ENCODE measurements around the gene MPND. TPM values are rescaled to one million over a fixed set of nuclear protein-coding genes. Genes with fewer than 3 reads are reported as not detected.
A peak's percentile ranks its signal among the peaks of the same experiment; 100 is the strongest.

MPND gene
- total RNA-seq, 6 experiments from 2014 or later: 11.7 to 15.0 (median 12.1) TPM

DNA sequence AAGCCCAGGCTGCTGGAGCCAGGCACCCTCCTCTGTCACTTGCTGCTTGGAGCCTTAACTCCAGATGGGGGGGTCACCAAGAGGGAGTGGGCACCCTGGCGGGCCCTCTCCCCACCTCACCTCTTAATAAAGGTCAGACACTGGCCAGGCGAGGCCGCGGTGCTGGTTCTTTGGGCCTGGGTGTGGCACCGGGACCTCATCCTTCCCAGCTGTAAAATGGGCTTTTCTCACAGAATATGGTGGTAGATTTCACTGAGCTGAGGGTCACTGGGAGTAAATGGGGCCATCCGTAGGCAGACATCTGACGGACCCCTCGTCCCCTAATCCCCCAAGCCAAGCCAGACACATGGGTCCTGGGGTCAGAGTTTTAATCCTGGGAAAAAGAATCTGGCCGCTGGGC, 19.7 kb upstream of the MPND start:
- Mint-ChIP-seq H3K27ac (no peak overlapping the region), H3K4me3 (no peak overlapping the region), H3K27me3 (ENCODE audit: insufficient read depth) (peaks cover 2% of the 10 kb centered on the region), H3K4me1 (ENCODE audit: low read depth) (no peaks in the 10 kb centered on the region), H3K36me3 (ENCODE audit: low read depth) (peaks cover 16% of the 10 kb centered on the region), H3K9me3 (peaks cover 30% of the 10 kb centered on the region)
- TF ChIP-seq, protein P1, sequence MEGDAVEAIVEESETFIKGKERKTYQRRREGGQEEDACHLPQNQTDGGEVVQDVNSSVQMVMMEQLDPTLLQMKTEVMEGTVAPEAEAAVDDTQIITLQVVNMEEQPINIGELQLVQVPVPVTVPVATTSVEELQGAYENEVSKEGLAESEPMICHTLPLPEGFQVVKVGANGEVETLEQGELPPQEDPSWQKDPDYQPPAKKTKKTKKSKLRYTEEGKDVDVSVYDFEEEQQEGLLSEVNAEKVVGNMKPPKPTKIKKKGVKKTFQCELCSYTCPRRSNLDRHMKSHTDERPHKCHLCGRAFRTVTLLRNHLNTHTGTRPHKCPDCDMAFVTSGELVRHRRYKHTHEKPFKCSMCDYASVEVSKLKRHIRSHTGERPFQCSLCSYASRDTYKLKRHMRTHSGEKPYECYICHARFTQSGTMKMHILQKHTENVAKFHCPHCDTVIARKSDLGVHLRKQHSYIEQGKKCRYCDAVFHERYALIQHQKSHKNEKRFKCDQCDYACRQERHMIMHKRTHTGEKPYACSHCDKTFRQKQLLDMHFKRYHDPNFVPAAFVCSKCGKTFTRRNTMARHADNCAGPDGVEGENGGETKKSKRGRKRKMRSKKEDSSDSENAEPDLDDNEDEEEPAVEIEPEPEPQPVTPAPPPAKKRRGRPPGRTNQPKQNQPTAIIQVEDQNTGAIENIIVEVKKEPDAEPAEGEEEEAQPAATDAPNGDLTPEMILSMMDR (IDR thresholded peaks at IDR 0.05): no peak
- DNase-seq: no peak

DNA sequence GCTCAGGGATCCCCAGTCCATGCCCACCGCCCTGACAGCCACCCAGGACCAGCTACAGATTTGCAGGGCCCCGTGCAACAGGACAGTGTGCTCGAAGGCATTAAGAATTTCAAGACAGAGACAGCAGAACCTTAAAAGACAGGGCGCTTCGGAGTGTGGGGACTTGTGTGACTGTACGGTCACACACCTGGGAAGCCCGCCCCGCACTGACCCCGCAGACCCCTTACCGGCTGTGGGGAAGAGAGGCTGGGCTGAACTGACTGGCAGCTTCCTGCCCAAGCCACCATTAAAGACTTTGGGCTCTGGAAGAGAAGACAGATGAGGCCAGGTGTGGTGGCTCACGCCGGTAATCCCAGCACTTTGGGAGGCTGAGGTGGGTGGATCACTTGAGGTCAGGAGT, 19.1 kb upstream of the MPND start:
- H3K9me3 Mint-ChIP-seq: peaks cover 28% of the 10 kb centered on the region
- H3K27ac Mint-ChIP-seq: no peak overlapping the region
- DNase-seq: no peak
- TF ChIP-seq, protein P1 (IDR thresholded peaks at IDR 0.05): no peak
- peaks cover 2% of the 10 kb centered on the region for H3K27me3 Mint-ChIP-seq (ENCODE audit: insufficient read depth)
- no peak overlapping the region for H3K4me3 Mint-ChIP-seq
- H3K36me3 Mint-ChIP-seq (ENCODE audit: low read depth): peaks cover 11% of the 10 kb centered on the region
- no peaks in the 10 kb centered on the region for H3K4me1 Mint-ChIP-seq (ENCODE audit: low read depth)

DNA sequence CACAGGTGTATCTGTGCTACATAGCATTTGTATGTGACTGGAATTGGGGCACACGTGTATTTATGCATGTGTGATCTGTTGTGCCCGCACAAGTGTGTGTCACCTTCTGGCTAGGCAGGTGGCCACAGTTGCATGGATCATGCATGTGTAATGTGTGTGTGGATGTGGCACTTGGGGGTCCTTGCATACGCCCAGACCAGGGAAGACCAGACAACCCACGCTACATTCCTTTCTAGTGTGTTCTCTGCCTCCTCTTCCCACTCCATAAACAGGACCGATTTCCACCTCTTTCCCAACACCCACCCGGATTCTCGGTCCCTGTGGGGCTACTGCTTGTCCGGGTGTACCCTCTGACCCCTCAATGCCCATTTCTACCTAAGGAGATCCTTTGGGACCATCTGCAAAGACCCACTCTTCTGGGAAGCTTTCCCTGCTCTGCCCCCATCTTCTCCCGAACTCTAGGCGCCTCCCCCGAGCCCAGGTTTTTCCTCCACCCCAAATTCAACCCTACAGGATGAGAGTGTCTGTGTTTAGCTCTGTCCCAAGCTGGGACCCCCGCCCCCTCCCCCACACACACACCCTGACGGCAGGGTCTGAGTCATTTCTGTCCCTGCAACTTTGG, 17.0 kb upstream of the MPND start:
- no peaks in the 10 kb centered on the region for H3K4me1 Mint-ChIP-seq (ENCODE audit: low read depth)
- H3K36me3 Mint-ChIP-seq (ENCODE audit: low read depth): no peaks in the 10 kb centered on the region
- H3K9me3 Mint-ChIP-seq: peaks cover 10% of the 10 kb centered on the region
- H3K4me3 Mint-ChIP-seq: no peak overlapping the region
- TF ChIP-seq, protein P1 (IDR thresholded peaks at IDR 0.05): no peak
- H3K27me3 Mint-ChIP-seq (ENCODE audit: insufficient read depth): peaks cover 4% of the 10 kb centered on the region
- no peak overlapping the region for H3K27ac Mint-ChIP-seq
- no peak for DNase-seq

DNA sequence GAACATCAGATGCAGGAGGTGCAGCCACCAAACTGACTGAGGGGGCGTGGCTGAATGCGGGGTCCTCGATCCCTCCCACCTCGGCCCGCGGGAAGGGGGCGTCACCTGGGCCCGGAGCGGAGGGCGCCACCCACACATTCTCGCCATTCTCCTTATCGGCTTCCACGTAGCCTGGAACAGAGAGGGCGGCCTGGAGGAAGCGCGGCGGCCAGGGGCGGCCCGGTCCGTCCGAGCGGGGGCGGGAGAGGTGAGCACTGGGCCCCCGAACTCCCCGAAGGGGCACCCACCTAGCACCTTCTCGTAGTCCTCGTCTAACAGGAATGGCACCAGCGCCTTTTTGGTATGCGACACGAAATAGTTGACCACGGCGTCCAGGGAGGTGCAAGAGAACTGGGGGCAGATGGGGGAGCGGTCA, 16.5 kb upstream of the MPND start:
- Mint-ChIP-seq H3K27ac (no peak overlapping the region), H3K36me3 (ENCODE audit: low read depth) (no peaks in the 10 kb centered on the region), H3K27me3 (ENCODE audit: insufficient read depth) (peaks cover 4% of the 10 kb centered on the region), H3K4me1 (ENCODE audit: low read depth) (no peaks in the 10 kb centered on the region), H3K9me3 (peaks cover 5% of the 10 kb centered on the region; the same call in 1 of the 2 replicates), H3K4me3 (no peak overlapping the region; the same call in 1 of the 2 replicates)
- DNase-seq: no peak
- TF ChIP-seq, protein P1 (IDR thresholded peaks at IDR 0.05): no peak

DNA sequence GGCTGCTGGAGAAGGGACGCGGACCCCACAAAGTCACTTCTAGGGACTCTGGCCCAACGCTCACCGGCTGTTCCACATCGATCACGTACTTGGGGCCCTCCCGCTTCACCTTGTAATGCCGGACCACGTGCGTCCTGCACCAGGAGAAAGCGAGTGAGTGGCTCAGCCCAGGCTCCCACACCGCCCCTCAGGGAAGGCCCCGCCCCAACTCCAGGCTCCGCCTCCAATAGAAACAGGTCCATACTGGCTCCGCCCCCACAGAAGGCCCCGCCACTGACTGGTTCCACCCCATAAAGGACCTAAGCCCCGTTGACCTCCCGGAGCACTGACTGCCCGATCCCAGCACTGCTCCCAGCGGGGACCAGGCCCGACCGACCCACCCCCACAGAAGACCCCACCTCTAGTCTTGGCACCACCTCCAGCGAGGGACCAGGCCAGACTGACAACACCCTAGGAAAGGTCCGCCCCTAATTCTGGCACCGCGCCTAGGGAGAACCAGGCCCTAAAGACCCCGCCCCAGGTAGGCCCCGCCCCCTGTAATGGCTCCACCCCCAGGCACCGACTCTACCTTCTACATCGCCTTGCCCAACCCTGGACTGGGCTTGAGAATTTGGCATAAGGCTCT, 16.0 kb upstream of the MPND start:
- DNase-seq: no peak
- no peaks in the 10 kb centered on the region for H3K9me3 Mint-ChIP-seq
- peaks cover 4% of the 10 kb centered on the region for H3K27me3 Mint-ChIP-seq (ENCODE audit: insufficient read depth)
- peak overlapping the region; percentile 47; the same call in 1 of the 2 replicates for H3K4me3 Mint-ChIP-seq
- no peak overlapping the region for H3K27ac Mint-ChIP-seq
- no peaks in the 10 kb centered on the region for H3K36me3 Mint-ChIP-seq (ENCODE audit: low read depth)
- TF ChIP-seq, protein P1 (IDR thresholded peaks at IDR 0.05): no peak
- no peaks in the 10 kb centered on the region for H3K4me1 Mint-ChIP-seq (ENCODE audit: low read depth)
